Measurements from ENCODE around the gene SIM2. TPM values are rescaled to one million over a fixed set of nuclear protein-coding genes. Genes with fewer than 3 reads are reported as not detected.

SIM2 gene
- total RNA-seq, 2 donors from 2014 or later = 1.9 to 4.1 TPM

DNA sequence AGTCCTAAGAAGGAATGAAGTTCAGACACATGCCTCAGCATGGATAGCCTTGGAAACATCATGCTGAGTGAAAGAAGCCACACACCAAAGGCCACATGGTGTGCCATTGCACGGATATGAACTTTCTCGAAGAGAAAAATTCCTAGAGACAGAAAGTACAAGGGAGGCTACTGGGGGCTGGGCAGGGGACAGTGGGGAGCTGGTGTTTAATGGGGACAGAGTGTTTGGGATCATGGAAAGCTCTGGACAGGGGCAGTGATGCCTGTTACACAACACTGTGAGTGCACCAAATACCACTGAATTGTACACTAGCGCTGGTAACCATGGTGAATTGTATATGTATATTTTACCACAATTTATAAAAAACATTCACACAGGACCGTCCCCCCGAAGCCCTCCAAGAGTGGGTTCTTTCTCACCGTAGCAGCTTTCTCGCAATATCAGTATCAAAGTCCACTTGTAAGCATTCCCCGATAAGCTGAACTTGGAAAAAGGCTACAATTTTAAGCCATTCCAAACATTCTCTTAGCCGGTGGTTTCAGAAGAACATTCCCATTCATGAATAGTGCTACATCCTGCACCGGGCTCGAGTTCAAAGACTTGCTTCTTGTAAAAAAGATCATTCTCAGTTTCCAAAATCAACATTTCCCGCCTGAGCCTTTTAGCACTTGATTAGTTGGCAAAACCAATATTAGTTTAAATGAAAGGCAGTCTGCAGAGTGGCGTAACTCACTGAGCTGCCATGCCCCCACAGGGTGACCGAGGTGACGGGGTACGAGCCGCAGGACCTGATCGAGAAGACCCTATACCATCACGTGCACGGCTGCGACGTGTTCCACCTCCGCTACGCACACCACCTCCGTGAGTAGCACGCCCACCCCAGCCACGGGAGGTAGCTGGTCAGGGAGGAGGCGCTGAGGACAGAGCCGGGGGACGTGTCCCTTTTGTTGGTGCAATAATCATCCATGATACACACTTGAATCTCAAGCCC, 31.7 kb downstream of the SIM2 start:
- H3K27me3 Mint-ChIP-seq (ENCODE audit: low read depth) = peaks cover 14% of the 10 kb centered on the region
- peaks cover 0 to 2% of the 10 kb centered on the region in 2 donors for H3K36me3 Mint-ChIP-seq (ENCODE audit: insufficient read depth in 2 of 2)
- H3K4me1 Mint-ChIP-seq (ENCODE audit: low read depth) = no peaks in the 10 kb centered on the region
- DNase-seq (no peak), ATAC-seq (replicated peaks in 1 of 2) (no peak)
- peaks cover 0 to 3% of the 10 kb centered on the region in 2 donors for H3K9me3 Mint-ChIP-seq
- no peak overlapping the region for H3K4me3 Mint-ChIP-seq
- H3K27ac Mint-ChIP-seq = no peak overlapping the region

- Mint-ChIP-seq H3K36me3 (ENCODE audit: insufficient read depth in 2 of 2) (peaks cover 0 to 2% of the 10 kb centered on the region in 2 donors), H3K9me3 (peaks cover 0 to 3% of the 10 kb centered on the region in 2 donors), H3K4me1 (ENCODE audit: low read depth) (no peaks in the 10 kb centered on the region), H3K27ac (no peak overlapping the region), H3K27me3 (ENCODE audit: low read depth) (peaks cover 13% of the 10 kb centered on the region), H3K4me3 (no peak overlapping the region)
- DNase-seq (no peak), ATAC-seq (replicated peaks in 1 of 2) (no peak)
Measured at GRCh38 chr21:36732217-36732616, 33.3 kb downstream of the SIM2 start.

DNA sequence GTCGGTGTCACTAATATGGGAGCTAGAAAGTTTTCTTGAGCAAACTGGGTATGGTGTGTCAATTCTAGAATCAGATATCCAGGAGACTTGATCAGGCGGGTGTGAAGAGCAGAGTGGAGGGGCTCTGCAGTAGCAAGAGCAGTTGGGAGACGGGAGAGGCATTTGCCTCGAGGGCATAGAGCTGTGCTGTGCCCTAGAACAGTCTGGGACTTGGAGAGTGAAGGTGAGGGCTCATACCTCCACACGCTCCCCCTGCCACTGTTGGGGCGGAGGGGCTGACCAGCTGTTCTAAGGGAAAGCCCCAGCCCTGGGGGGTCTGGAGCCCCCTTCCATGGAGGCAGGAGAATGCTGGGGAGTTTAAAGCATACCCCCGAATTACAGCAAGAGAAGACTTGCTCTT, 33.8 kb downstream of the SIM2 start:
- peaks cover 0 to 3% of the 10 kb centered on the region in 2 donors for H3K9me3 Mint-ChIP-seq
- no peak overlapping the region for H3K4me3 Mint-ChIP-seq
- peaks cover 0 to 2% of the 10 kb centered on the region in 2 donors for H3K36me3 Mint-ChIP-seq (ENCODE audit: insufficient read depth in 2 of 2)
- H3K4me1 Mint-ChIP-seq (ENCODE audit: low read depth) = no peaks in the 10 kb centered on the region
- peaks cover 8% of the 10 kb centered on the region for H3K27me3 Mint-ChIP-seq (ENCODE audit: low read depth)
- DNase-seq (no peak), ATAC-seq (replicated peaks in 1 of 2) (no peak)
- H3K27ac Mint-ChIP-seq = no peak overlapping the region

DNA sequence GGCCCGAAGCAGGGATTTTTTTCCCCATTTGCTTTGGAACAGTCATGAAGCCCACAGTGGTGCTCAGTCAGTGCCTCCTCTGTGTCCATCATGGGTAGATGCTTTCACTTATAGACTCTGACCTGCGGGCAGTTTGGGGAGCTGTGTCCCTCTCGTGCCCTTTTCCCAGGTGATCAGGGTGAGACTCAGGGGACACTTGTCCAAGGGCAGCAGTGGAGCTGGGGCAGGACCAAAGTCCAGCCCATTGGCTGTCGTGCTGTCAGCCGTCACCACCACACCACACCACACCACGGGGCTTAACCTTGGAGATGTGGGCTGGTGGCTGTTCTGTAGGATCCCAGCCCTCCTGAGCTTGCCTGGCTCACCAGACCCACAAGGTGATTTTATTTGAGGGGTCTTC, 34.9 kb downstream of the SIM2 start:
- no peak overlapping the region for H3K27ac Mint-ChIP-seq
- H3K36me3 Mint-ChIP-seq (ENCODE audit: insufficient read depth in 2 of 2) = peaks cover 0 to 2% of the 10 kb centered on the region in 2 donors
- no peak overlapping the region for H3K4me3 Mint-ChIP-seq
- H3K27me3 Mint-ChIP-seq (ENCODE audit: low read depth) = peaks cover 9% of the 10 kb centered on the region
- H3K9me3 Mint-ChIP-seq = peaks cover 0 to 3% of the 10 kb centered on the region in 2 donors
- no peak for ATAC-seq (replicated peaks in 1 of 2)
- no peaks in the 10 kb centered on the region for H3K4me1 Mint-ChIP-seq (ENCODE audit: low read depth)
- DNase-seq = no peak

DNA sequence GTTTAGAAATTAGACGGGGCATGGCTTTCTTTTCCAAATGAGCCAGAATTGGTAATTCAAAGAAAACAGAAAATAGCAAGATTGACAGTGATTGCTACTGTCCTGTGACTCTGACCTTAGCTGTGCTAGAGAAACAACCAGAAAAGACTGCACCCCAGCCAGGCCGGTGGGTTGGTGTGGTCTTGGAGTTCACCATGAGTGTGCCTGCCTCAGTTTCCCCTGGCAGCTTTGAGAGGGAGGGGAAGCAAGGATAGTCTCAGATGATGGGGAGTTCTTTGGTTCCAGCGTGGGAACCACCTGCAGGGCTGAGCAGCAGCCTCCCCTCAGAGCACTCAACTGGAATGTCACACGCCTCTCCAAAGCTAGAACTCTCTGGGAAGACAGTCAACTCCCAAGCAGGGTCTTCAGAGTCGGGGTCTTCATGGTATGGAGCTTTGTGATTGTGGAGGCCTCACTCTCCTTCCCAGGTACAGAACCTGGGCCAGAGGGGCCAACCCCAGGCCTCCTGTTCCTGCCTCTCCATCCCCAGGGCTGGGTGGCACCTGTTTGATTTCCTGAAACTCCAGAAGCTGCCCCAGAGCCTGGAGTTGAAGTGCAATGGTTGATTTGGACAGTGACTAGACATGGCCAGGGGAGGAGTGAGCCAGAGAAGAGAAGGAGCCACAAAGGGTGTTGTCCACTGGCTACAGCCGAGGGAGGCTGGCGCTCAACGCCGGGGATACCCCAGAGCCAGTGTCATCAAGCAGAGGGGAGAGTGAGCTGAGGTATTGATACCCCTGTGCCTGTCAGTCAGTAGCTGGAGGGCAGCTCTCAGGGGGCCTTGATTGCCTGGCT, 35.7 kb downstream of the SIM2 start:
- Mint-ChIP-seq H3K27me3 (ENCODE audit: low read depth) (peaks cover 15% of the 10 kb centered on the region), H3K4me3 (no peak overlapping the region), H3K36me3 (ENCODE audit: insufficient read depth in 2 of 2) (peaks cover 0 to 2% of the 10 kb centered on the region in 2 donors), H3K4me1 (ENCODE audit: low read depth) (no peaks in the 10 kb centered on the region), H3K27ac (no peak overlapping the region), H3K9me3 (peaks cover 0 to 3% of the 10 kb centered on the region in 2 donors)
- DNase-seq = no peak
- no peak for ATAC-seq (replicated peaks in 1 of 2)

DNA sequence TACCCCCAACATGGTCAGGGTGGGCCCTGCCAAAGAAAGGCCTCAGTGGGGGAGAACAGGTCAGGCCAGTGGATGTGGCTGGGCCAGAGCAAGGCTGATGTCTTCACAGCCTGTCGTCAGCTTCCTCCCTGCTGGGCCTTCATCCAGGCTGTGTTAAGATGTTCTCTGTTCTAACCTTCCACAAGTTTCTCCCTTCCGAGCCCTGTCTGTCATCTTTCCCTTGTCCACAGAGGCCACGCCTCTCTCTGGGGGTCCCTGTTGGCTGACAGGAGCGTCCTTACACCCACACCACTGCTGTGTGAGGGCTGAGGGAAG, 36.2 kb downstream of the SIM2 start:
- H3K4me3 Mint-ChIP-seq = no peak overlapping the region
- no peaks in the 10 kb centered on the region for H3K4me1 Mint-ChIP-seq (ENCODE audit: low read depth)
- DNase-seq (no peak), ATAC-seq (replicated peaks in 1 of 2) (no peak)
- H3K36me3 Mint-ChIP-seq (ENCODE audit: insufficient read depth in 2 of 2) = peaks cover 0 to 2% of the 10 kb centered on the region in 2 donors
- peaks cover 0 to 3% of the 10 kb centered on the region in 2 donors for H3K9me3 Mint-ChIP-seq
- peaks cover 20% of the 10 kb centered on the region for H3K27me3 Mint-ChIP-seq (ENCODE audit: low read depth)
- no peak overlapping the region for H3K27ac Mint-ChIP-seq

DNA sequence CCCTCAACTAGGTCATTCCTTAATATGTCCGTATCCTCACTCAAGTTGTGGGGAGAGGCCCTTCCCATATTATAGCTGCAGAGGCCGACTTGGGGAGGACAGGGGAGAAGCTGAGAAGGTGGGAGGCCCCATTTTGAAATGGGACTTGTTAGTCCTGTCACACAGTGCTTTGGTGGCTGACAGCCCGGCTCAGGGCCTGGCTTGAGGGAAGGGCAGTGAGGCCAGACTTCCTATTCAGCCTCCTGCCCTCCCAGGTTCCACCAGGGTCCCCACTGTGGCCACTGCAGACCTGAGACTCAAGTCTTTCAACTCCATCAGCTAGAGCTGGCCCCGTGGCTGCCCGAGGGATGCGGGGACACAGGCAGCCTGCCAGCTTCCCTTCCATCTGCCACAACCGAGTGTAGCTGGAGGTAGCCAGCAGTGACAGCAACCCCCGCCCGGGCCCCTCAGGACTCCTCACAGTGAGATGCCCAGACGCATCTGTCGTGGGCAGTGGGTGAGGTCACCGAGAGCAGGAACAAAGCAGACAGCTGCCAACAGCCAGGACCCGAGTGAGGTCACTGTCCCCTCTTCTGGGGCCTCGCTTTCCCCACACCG, 36.9 kb downstream of the SIM2 start:
- ATAC-seq (replicated peaks in 1 of 2) (no peak), DNase-seq (no peak)
- Mint-ChIP-seq H3K9me3 (peaks cover 0 to 3% of the 10 kb centered on the region in 2 donors), H3K27me3 (ENCODE audit: low read depth) (peaks cover 23% of the 10 kb centered on the region), H3K27ac (no peak overlapping the region), H3K4me1 (ENCODE audit: low read depth) (no peaks in the 10 kb centered on the region), H3K4me3 (no peak overlapping the region), H3K36me3 (ENCODE audit: insufficient read depth in 2 of 2) (peaks cover 0 to 2% of the 10 kb centered on the region in 2 donors)

GRCh38 chr21:36738489-36739126, 39.7 kb downstream of the SIM2 start:
- H3K4me1 Mint-ChIP-seq (ENCODE audit: low read depth) = no peaks in the 10 kb centered on the region
- peaks cover 0 to 2% of the 10 kb centered on the region in 2 donors for H3K36me3 Mint-ChIP-seq (ENCODE audit: insufficient read depth in 2 of 2)
- peaks cover 19% of the 10 kb centered on the region for H3K27me3 Mint-ChIP-seq (ENCODE audit: low read depth)
- H3K27ac Mint-ChIP-seq = no peak overlapping the region
- no peak for DNase-seq
- H3K9me3 Mint-ChIP-seq = peaks cover 0 to 3% of the 10 kb centered on the region in 2 donors
- no peak for ATAC-seq (replicated peaks in 1 of 2)
- H3K4me3 Mint-ChIP-seq = no peak overlapping the region

- Mint-ChIP-seq H3K4me3 (no peak overlapping the region), H3K4me1 (ENCODE audit: low read depth) (peaks cover 1% of the 10 kb centered on the region), H3K27me3 (ENCODE audit: low read depth) (peaks cover 47% of the 10 kb centered on the region), H3K9me3 (no peaks in the 10 kb centered on the region), H3K27ac (no peak overlapping the region), H3K36me3 (ENCODE audit: insufficient read depth in 2 of 2) (no peaks in the 10 kb centered on the region)
- no peak for ATAC-seq (replicated peaks in 1 of 2)
- DNase-seq = no peak
Measured at GRCh38 chr21:36741506-36741905, 42.6 kb downstream of the SIM2 start.

DNA sequence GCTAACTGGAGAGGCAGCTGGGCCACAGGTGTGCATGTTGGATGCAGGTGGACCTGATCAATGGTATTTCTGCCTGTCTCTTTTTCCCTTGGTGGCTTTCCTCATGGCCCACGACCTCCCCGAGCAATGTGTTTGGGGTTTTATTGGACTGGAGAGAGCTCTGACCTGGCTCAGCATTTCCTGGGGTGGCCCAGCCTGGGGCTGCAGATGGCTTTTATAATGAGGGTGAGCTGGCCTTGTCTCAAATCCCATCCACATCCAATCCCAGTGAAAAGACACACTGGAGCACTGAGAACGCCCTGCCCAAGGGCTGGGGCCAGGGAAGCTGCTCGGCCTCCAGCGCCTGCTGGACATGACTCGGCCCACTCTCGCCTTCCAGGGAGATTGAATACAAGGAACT, 44.1 kb downstream of the SIM2 start:
- Mint-ChIP-seq H3K9me3 (no peaks in the 10 kb centered on the region), H3K36me3 (ENCODE audit: insufficient read depth in 2 of 2) (no peaks in the 10 kb centered on the region), H3K4me1 (ENCODE audit: low read depth) (peaks cover 9% of the 10 kb centered on the region), H3K27ac (no peak overlapping the region), H3K27me3 (ENCODE audit: low read depth) (peaks cover 54% of the 10 kb centered on the region), H3K4me3 (no peak overlapping the region)
- DNase-seq (no peak), ATAC-seq (replicated peaks in 1 of 2) (no peak)

GRCh38 chr21:36743446-36743845, 44.5 kb downstream of the SIM2 start:
- no peak for DNase-seq
- no peaks in the 10 kb centered on the region for H3K9me3 Mint-ChIP-seq
- no peak overlapping the region for H3K27ac Mint-ChIP-seq
- H3K4me1 Mint-ChIP-seq (ENCODE audit: low read depth) = peaks cover 9% of the 10 kb centered on the region
- no peaks in the 10 kb centered on the region for H3K36me3 Mint-ChIP-seq (ENCODE audit: insufficient read depth in 2 of 2)
- peaks cover 58% of the 10 kb centered on the region for H3K27me3 Mint-ChIP-seq (ENCODE audit: low read depth)
- no peak overlapping the region for H3K4me3 Mint-ChIP-seq
- ATAC-seq (replicated peaks in 1 of 2) = no peak

GRCh38 chr21:36744190-36744559, 45.3 kb downstream of the SIM2 start:
- Mint-ChIP-seq H3K27me3 (ENCODE audit: low read depth) (peaks cover 59% of the 10 kb centered on the region), H3K9me3 (no peaks in the 10 kb centered on the region), H3K4me1 (ENCODE audit: low read depth) (peaks cover 9% of the 10 kb centered on the region), H3K4me3 (no peak overlapping the region), H3K27ac (no peak overlapping the region), H3K36me3 (ENCODE audit: insufficient read depth in 2 of 2) (no peaks in the 10 kb centered on the region)
- ATAC-seq (replicated peaks in 1 of 2) (no peak), DNase-seq (no peak)
